ENCODE measurements around the gene MARCKSL1.
A peak's percentile ranks its signal among the peaks of the same experiment; 100 is the strongest.

Gene MARCKSL1

DNA sequence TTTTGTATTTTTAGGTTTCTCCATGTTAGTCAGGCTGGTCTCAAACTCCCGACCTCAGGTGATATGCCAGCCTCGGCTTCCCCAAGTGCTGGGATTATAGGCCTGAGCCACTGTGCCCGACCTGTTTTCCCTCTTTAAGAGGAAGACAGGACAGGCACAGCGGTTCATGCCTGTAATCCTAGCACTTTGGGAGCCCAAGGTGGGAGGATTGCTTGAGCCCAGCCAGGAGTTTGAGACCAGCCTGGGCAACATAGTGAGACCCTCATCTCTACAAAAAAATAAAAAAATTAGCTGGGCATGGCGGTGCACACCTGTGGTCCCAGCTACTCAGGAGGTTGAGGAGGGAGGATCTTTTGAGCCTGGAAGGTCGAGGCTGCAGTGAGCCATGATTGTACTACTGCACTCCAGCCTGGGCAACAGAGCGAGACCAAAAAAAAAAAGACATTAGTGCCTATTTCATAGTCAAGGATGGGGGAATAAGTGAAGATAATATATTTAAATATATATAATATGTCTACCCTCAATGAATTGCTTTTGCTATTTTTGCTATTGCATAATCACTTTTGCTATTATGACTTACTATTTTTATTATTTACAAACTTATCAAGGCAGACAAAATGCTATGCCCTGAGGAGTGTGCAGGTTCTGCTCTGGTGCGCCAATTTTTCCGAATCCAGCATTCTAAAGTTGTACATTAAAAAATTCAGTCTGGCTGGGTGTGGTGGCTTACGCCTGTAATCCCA is 17.7 kb downstream of the MARCKSL1 start:
- TF ChIP-seq, protein P1, sequence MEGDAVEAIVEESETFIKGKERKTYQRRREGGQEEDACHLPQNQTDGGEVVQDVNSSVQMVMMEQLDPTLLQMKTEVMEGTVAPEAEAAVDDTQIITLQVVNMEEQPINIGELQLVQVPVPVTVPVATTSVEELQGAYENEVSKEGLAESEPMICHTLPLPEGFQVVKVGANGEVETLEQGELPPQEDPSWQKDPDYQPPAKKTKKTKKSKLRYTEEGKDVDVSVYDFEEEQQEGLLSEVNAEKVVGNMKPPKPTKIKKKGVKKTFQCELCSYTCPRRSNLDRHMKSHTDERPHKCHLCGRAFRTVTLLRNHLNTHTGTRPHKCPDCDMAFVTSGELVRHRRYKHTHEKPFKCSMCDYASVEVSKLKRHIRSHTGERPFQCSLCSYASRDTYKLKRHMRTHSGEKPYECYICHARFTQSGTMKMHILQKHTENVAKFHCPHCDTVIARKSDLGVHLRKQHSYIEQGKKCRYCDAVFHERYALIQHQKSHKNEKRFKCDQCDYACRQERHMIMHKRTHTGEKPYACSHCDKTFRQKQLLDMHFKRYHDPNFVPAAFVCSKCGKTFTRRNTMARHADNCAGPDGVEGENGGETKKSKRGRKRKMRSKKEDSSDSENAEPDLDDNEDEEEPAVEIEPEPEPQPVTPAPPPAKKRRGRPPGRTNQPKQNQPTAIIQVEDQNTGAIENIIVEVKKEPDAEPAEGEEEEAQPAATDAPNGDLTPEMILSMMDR (conservative IDR thresholded peaks at IDR 0.05) = no peak
- TF ChIP-seq ZFX (IDR thresholded peaks at IDR 0.05) = no peak
- H3K27ac ChIP-seq = no peak overlapping the region

DNA sequence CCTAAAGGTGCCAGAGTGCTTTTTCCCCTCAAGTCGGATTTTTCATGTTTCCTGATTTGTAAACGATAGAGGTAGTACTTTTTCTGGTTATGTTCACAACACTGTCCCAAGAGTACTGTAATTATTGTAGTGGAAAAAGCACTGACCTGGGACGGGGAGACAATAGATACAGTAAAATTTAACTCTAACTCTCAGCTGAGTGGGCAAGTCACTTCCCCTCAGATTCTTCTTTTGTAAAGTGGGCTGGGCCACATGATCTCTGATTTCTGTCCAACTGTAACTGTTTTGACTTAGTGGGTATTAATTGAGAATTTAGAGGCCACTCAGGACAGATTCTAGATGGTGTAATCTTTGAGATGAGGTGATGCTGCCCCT is 19.1 kb downstream of the MARCKSL1 start:
- H3K27ac ChIP-seq = peak overlapping the region; percentile 71

DNA sequence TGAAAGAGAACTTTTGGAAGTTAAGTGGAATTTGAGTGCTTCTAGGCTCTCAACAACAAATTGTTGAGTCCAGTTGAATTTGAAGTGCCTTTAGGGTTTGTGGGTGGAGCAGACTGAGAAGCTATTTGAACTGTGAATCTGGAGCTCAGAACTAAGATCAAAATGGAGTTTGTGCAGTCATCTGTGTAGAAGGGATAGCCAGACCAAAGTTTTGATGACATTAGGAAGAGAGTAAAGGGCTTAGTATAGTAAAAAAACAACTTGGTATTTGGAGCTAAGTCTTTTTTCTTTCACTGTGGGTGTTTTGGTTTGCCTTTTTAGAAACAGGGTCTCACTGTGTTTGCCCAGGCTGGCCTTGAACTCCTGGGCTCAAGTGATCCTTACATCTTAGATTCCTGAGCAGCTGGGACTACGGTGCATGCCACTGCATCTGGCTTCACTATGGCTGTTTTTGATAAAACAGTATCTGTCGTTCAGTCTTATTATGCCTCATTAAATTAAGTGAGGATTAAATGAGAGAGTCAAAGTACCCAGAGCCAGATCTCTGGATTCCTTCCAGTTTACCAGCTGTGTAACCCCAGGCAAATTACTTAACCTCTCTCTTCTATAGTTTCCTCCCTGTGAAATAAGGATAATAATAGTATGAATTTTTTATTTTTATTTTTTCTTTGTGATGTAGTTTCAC is 24.2 kb downstream of the MARCKSL1 start:
- no peak overlapping the region for H3K27ac ChIP-seq

More for the DNA sequence above, 19.1 kb downstream of the MARCKSL1 start:
- TF ChIP-seq, protein P1 (conservative IDR thresholded peaks at IDR 0.05) = no peak
- no peak for TF ChIP-seq ZFX (IDR thresholded peaks at IDR 0.05)

DNA sequence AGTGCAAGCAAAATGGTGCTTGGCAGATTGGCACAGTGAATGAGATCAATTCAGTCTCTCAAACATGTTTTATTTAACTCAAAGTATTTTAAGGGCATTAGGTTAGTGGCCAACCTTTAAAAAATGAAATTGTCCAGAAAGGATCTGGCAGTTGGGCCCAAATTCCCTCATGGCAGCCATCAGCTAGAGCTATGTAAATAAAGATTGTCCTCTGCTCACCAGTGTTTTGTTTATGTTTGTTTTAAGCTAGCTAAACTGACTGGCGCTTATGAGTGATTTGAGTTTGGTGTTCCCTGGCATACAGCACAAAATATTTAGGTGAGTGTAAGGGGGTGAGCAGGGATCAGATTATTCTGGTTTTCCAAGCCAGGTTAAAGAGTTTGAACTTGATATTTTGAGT is 26.1 kb downstream of the MARCKSL1 start:
- peak overlapping the region; percentile 59 for H3K27ac ChIP-seq
- TF ChIP-seq ZFX (IDR thresholded peaks at IDR 0.05) = no peak
- TF ChIP-seq, protein P1 (conservative IDR thresholded peaks at IDR 0.05) = no peak

More for the DNA sequence above, 24.2 kb downstream of the MARCKSL1 start:
- TF ChIP-seq, protein P1 (conservative IDR thresholded peaks at IDR 0.05) = no peak
- no peak for TF ChIP-seq ZFX (IDR thresholded peaks at IDR 0.05)

DNA sequence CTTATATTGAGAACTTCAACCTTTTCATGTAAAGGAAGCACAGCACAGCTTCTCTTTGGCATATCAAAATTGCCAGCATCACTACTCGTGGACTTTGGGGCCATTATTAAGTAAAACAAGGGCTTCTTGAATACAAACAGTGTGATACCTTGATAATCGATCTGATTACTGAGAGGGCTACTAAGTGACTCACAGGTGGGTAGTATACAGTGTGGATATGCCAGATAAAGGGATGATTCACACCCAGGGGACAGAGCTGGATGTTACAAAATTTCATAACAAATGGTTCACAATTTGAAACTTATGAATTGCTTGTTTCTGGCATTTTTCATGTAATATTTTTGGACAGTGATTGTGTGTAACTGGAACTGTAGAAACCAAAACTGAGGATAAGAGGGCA is 28.7 kb downstream of the MARCKSL1 start:
- no peak overlapping the region for H3K27ac ChIP-seq
- no peak for TF ChIP-seq ZFX (IDR thresholded peaks at IDR 0.05)
- TF ChIP-seq, protein P1 (conservative IDR thresholded peaks at IDR 0.05) = no peak

DNA sequence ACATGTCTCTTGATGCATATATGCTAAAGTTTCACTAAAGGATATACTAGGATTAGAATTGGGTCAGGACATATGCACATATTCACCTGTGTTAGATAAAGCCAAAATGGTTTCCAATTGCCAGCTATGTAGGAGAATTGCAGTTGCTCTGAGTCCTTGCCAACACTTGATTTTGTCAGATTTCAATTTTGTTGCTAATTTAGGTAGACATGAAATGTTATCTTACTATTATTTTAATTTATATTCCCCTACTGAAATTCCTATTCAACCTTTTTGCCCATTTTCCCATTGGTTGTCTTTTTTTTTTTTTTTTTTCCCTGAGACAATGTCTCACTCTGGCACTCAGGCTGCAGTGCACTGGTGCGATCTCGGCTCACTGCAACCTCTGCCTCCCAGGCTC is 30.7 kb downstream of the MARCKSL1 start:
- H3K27ac ChIP-seq = no peak overlapping the region
- TF ChIP-seq, protein P1 (conservative IDR thresholded peaks at IDR 0.05) = no peak
- no peak for TF ChIP-seq ZFX (IDR thresholded peaks at IDR 0.05)

DNA sequence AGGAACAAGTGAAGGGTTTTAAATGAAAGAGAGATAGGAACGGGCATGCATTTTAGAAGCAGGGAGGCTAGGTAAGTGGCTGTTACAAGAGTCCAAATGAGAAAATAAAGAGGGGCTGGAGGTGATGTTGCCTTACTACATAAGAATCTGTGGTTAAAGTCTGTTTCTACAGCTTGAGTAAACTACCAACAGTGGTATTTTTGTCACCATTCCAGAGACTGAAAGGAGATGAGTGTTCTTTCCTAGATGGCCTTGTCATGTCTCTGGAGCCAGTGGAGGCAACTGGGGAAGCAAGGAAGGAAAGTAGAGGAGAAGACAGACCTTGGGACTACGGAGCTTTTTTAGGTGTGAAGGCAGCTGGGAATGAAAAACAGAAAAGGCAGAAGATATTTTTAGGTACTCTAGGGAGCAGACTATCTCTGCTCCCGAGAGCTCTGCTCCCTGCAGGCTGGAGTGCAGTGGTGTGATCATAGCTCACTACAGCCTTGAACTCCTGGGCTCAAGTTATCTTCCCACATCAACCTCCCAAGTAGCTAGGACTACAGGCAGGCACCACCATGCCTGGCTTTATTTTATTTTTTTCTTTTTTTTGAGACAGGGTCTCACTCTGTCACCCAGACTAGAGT is 31.9 kb downstream of the MARCKSL1 start:
- no peak overlapping the region for H3K27ac ChIP-seq
- TF ChIP-seq, protein P1 (conservative IDR thresholded peaks at IDR 0.05) = no peak
- no peak for TF ChIP-seq ZFX (IDR thresholded peaks at IDR 0.05)

Data from C4-2B (cell line).